Amniotic stem cell (primary cell): ENCODE measurements around the gene AMMECR1L.
"Not testable (repeated sequence)": the region's sequence is repeated elsewhere in the genome, so short reads cannot be mapped to it uniquely, and the experiment has no call there.

Experiments
- DNase-seq: peaks from one replicate; lab custom pipeline; 2025; lab: John Stamatoyannopoulos, UW

Gene AMMECR1L

GRCh38 chr2:127841466-127842178, 44.1 kb downstream of the AMMECR1L start:
- no peak for DNase-seq

GRCh38 chr2:127840893-127841292, 44.9 kb downstream of the AMMECR1L start:
- no peak for DNase-seq

GRCh38 chr2:127834951-127835350, 50.8 kb downstream of the AMMECR1L start:
- no peak for DNase-seq

GRCh38 chr2:127829845-127830246, 55.9 kb downstream of the AMMECR1L start:
- no peak for DNase-seq

GRCh38 chr2:127826708-127827107, 59.0 kb downstream of the AMMECR1L start:
- DNase-seq = not testable (repeated sequence)

GRCh38 chr2:127826047-127826446, 59.7 kb downstream of the AMMECR1L start:
- DNase-seq = no peak

GRCh38 chr2:127820080-127820668, 65.6 kb downstream of the AMMECR1L start:
- DNase-seq = no peak

GRCh38 chr2:127818794-127819425, 66.8 kb downstream of the AMMECR1L start:
- DNase-seq = no peak

- DNase-seq = no peak
Measured at GRCh38 chr2:127818241-127818640, 67.5 kb downstream of the AMMECR1L start.

GRCh38 chr2:127814677-127815076, 71.1 kb downstream of the AMMECR1L start:
- DNase-seq = no peak

GRCh38 chr2:127812441-127812840, 73.3 kb downstream of the AMMECR1L start:
- not testable (repeated sequence) for DNase-seq
